NT2/D1 (cell line): Measurements from ENCODE around the gene CNPY4.

Experiments used
- YY1 ChIP-seq: IDR thresholded peaks from 2 replicates; pipeline ENCODE4 v1.6.1; 2011; ENCODE audit not compliant: insufficient read length, insufficient read depth
- ZNF274 ChIP-seq: IDR thresholded peaks from 2 replicates; pipeline ENCODE4 v1.6.1; 2011; ENCODE audit warnings: mild to moderate bottlenecking, low read depth, low read length

DNA sequence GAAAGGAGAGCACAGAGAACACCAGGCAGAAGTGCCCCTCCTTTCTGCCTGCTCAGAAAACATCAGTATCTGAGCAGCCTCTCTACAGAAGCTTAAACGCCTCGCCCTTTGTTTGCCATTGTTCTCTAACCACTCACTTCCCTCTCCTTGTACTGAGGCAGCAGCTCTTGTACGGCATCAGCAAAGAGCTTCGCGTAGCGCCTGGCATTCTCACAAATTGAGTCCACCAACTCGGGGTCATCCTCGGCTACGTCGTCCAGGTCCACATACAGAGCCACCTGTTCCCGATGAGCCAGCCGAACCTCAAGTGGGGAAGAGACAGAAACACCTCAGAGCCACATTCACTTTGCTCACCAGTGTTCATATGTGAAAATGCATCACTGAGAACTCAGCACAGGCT, 20.0 kb upstream of the CNPY4 start:
- TF ChIP-seq ZNF274 (no peak), YY1 (no peak)
